ENCODE data around the gene PIANP.

PIANP gene

GRCh38 chr12:6696690-6697583 is 3.7 kb downstream of the PIANP start:
- peaks cover 24% of the 10 kb centered on the region for H3F3A ChIP-seq (ENCODE audit: control insufficient read depth, insufficient read depth)
- peaks cover 71% of the 10 kb centered on the region for H3K4me1 ChIP-seq (ENCODE audit: control insufficient read depth, low read length)
- peaks cover 3% of the 10 kb centered on the region; the same call in 1 of the 2 replicates for H3K79me2 ChIP-seq (ENCODE audit: control insufficient read depth, low read length)
- H3K4me2 ChIP-seq (ENCODE audit: low read length), result peak overlapping the region; percentile 98
- no peaks in the 10 kb centered on the region for H3K9me2 ChIP-seq (replicated peaks; ENCODE audit: control insufficient read depth, low read length)
- H3K9me3 ChIP-seq (ENCODE audit: control insufficient read depth, insufficient read depth, low read length), result no peaks in the 10 kb centered on the region
- no peak for TF ChIP-seq CTCF (IDR thresholded peaks at IDR 0.05; ENCODE audit: low read depth, low read length, poor library complexity, severe bottlenecking)
- no peak for TF ChIP-seq EZH2phosphoT487 (IDR thresholded peaks at IDR 0.05; ENCODE audit: borderline replicate concordance, low read length)
- H4K20me1 ChIP-seq (ENCODE audit: control insufficient read depth, insufficient read depth, low read depth, low read length), result no peaks in the 10 kb centered on the region; the same call in 1 of the 2 replicates
- H3K4me3 ChIP-seq (ENCODE audit: low read length), result peak overlapping the region; percentile 68
- peaks cover 12% of the 10 kb centered on the region; the same call in 1 of the 2 replicates for H3K36me3 ChIP-seq (ENCODE audit: control insufficient read depth, low read length)
- H3K27ac ChIP-seq (ENCODE audit: low read depth, low read length), result peak overlapping the region; percentile 96
- H3K27me3 ChIP-seq (ENCODE audit: control insufficient read depth, low read length), result peaks cover 12% of the 10 kb centered on the region

GRCh38 chr12:6695313-6696045 is 5.1 kb downstream of the PIANP start:
- H4K20me1 ChIP-seq (ENCODE audit: control insufficient read depth, insufficient read depth, low read depth, low read length), result no peaks in the 10 kb centered on the region; the same call in 1 of the 2 replicates
- H3K9me2 ChIP-seq (replicated peaks; ENCODE audit: control insufficient read depth, low read length), result no peaks in the 10 kb centered on the region
- H3K36me3 ChIP-seq (ENCODE audit: control insufficient read depth, low read length), result peaks cover 19% of the 10 kb centered on the region
- no peaks in the 10 kb centered on the region for H3K27me3 ChIP-seq (ENCODE audit: control insufficient read depth, low read length)
- peaks cover 22% of the 10 kb centered on the region for H3F3A ChIP-seq (ENCODE audit: control insufficient read depth, insufficient read depth)
- no peaks in the 10 kb centered on the region for H3K9me3 ChIP-seq (ENCODE audit: control insufficient read depth, insufficient read depth, low read length)
- H3K4me3 ChIP-seq (ENCODE audit: low read length), result peak overlapping the region; percentile 68
- no peak for TF ChIP-seq CTCF (IDR thresholded peaks at IDR 0.05; ENCODE audit: low read depth, low read length, poor library complexity, severe bottlenecking)
- TF ChIP-seq EZH2phosphoT487 (IDR thresholded peaks at IDR 0.05; ENCODE audit: borderline replicate concordance, low read length), result no peak
- peaks cover 77% of the 10 kb centered on the region for H3K4me1 ChIP-seq (ENCODE audit: control insufficient read depth, low read length)
- peak overlapping the region; percentile 96 for H3K27ac ChIP-seq (ENCODE audit: low read depth, low read length)
- H3K79me2 ChIP-seq (ENCODE audit: control insufficient read depth, low read length), result peaks cover 14% of the 10 kb centered on the region
- H3K4me2 ChIP-seq (ENCODE audit: low read length), result peak overlapping the region; percentile 98

GRCh38 chr12:6694701-6695100 is 5.9 kb downstream of the PIANP start:
- Histone ChIP-seq H3K4me3 (ENCODE audit: low read length) (no peak overlapping the region), H3K4me1 (ENCODE audit: control insufficient read depth, low read length) (peaks cover 77% of the 10 kb centered on the region), H3F3A (ENCODE audit: control insufficient read depth, insufficient read depth) (peaks cover 22% of the 10 kb centered on the region), H3K9me3 (ENCODE audit: control insufficient read depth, insufficient read depth, low read length) (no peaks in the 10 kb centered on the region), H4K20me1 (ENCODE audit: control insufficient read depth, insufficient read depth, low read depth, low read length) (no peaks in the 10 kb centered on the region; the same call in 1 of the 2 replicates), H3K36me3 (ENCODE audit: control insufficient read depth, low read length) (peaks cover 23% of the 10 kb centered on the region), H3K27ac (ENCODE audit: low read depth, low read length) (0 out of 2 replicates have a peak overlapping the region, but pooled peaks have one; percentile 96), H3K27me3 (ENCODE audit: control insufficient read depth, low read length) (no peaks in the 10 kb centered on the region), H3K79me2 (ENCODE audit: control insufficient read depth, low read length) (peaks cover 22% of the 10 kb centered on the region), H3K4me2 (ENCODE audit: low read length) (peak overlapping the region; percentile 98), H3K9me2 (replicated peaks; ENCODE audit: control insufficient read depth, low read length) (no peaks in the 10 kb centered on the region)
- TF ChIP-seq CTCF (IDR thresholded peaks at IDR 0.05; ENCODE audit: low read depth, low read length, poor library complexity, severe bottlenecking) (no peak), EZH2phosphoT487 (IDR thresholded peaks at IDR 0.05; ENCODE audit: borderline replicate concordance, low read length) (no peak)
